Suprapubic skin (tissue), 4 donors: ENCODE data around the gene SCN1A. TPM values are rescaled to one million over a fixed set of nuclear protein-coding genes. Genes with fewer than 3 reads are reported as not detected.

Experiments
- DNase-seq, 2 donors: peaks; one replicate each; pipeline ENCODE4 v3.0.0-alpha.2; 2019; ENCODE audit warnings: low spot score in 2 of 2
- H3K27ac ChIP-seq: fragments of 200-600 bp; sonication (generic); one replicate; pipeline ENCODE4 v1.5.1; 2019
- H3K27me3 ChIP-seq: fragments of 200-600 bp; sonication (generic); one replicate; pipeline ENCODE4 v1.5.1; 2019
- H3K36me3 ChIP-seq: fragments of 200-600 bp; sonication (generic); one replicate; pipeline ENCODE4 v1.5.1; 2019
- H3K4me1 ChIP-seq: fragments of 200-600 bp; sonication (generic); one replicate; pipeline ENCODE4 v1.5.1; 2019
- H3K4me3 ChIP-seq: fragments of 200-600 bp; sonication (generic); one replicate; pipeline ENCODE4 v1.5.1; 2019; ENCODE audit warnings: mild to moderate bottlenecking
- H3K9me3 ChIP-seq: fragments of 200-600 bp; sonication (generic); one replicate; pipeline ENCODE4 v1.5.1; 2019
- EP300 ChIP-seq: sonication (generic); formaldehyde crosslinking; IDR thresholded peaks from one replicate; pipeline ENCODE4 v1.6.1; 2017; ENCODE audit warnings: antibody characterized with exemption
- POLR2A ChIP-seq, 2 donors: fragments of 450-650 bp; IDR thresholded peaks; one replicate each; pipeline ENCODE4 v1.6.1; 2017; ENCODE audit warnings: antibody characterized with exemption in 2 of 2, mild to moderate bottlenecking in 2 of 2, moderate library complexity in 2 of 2
- POLR2AphosphoS5 ChIP-seq, 3 donors: sonication (generic); formaldehyde crosslinking; IDR thresholded peaks; one replicate each; pipeline ENCODE4 v1.6.1; 2017; ENCODE audit warnings: antibody characterized with exemption in 3 of 3
- WGBS: methylation state at CpG from one replicate; pipeline ENCODE4 v1.1.5; 2018; 5-methylcytosine and 5-hydroxymethylcytosine counted together
- total RNA-seq, 4 donors: library from RNA; depleted of rRNA; stranded (reverse); fragments of >200 nt; gene quantifications; one replicate each; pipeline ENCODE4 v1.1.0, GENCODE V29; 2016
- TF ChIP-seq, protein P1 (sequence below), 2 donors: fragments of 200-600 bp in 1 of 2; fragments of 450-650 bp in 1 of 2; sonication (generic) in 1 of 2; IDR thresholded peaks; one replicate each; pipeline ENCODE4 v1.5.1; 2016 to 2019; ENCODE audit warnings: antibody characterized with exemption in 2 of 2, mild to moderate bottlenecking in 1 of 2, moderate library complexity in 1 of 2

The SCN1A gene
- total RNA-seq, 4 donors from 2014 or later: not detected

DNA sequence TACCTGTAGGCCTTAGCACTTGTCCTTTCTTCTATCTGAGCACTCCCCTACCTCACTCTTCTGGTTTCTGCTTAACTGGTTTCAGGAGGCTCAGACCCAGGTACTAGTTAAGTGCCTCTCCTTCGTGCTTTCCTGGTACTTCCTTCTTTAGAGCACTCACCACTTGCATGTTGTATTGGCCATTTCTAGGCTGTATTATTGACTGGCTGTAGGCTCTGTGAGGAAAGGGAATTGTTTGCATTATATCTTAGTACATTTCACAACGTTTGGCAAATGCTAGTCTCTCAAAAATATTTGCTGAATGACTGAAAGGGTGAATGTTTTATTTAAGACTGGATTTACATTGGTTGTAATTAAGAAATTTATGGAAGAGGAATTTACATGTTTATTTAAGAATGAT lies 36.0 kb upstream of the SCN1A start:
- no peak overlapping the region for H3K27ac ChIP-seq
- no peaks in the 10 kb centered on the region for H3K9me3 ChIP-seq
- no peaks in the 10 kb centered on the region for H3K36me3 ChIP-seq
- no peaks in the 10 kb centered on the region for H3K27me3 ChIP-seq
- TF ChIP-seq, protein P1, sequence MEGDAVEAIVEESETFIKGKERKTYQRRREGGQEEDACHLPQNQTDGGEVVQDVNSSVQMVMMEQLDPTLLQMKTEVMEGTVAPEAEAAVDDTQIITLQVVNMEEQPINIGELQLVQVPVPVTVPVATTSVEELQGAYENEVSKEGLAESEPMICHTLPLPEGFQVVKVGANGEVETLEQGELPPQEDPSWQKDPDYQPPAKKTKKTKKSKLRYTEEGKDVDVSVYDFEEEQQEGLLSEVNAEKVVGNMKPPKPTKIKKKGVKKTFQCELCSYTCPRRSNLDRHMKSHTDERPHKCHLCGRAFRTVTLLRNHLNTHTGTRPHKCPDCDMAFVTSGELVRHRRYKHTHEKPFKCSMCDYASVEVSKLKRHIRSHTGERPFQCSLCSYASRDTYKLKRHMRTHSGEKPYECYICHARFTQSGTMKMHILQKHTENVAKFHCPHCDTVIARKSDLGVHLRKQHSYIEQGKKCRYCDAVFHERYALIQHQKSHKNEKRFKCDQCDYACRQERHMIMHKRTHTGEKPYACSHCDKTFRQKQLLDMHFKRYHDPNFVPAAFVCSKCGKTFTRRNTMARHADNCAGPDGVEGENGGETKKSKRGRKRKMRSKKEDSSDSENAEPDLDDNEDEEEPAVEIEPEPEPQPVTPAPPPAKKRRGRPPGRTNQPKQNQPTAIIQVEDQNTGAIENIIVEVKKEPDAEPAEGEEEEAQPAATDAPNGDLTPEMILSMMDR (IDR thresholded peaks at IDR 0.05): no peak
- TF ChIP-seq POLR2AphosphoS5 (IDR thresholded peaks at IDR 0.05) (no peak), POLR2A (IDR thresholded peaks at IDR 0.05) (no peak), EP300 (no peak)
- WGBS: 63% methylated on average over 2 of the region's 2 CpGs
- H3K4me1 ChIP-seq: no peaks in the 10 kb centered on the region
- no peak for DNase-seq
- no peak overlapping the region for H3K4me3 ChIP-seq

DNA sequence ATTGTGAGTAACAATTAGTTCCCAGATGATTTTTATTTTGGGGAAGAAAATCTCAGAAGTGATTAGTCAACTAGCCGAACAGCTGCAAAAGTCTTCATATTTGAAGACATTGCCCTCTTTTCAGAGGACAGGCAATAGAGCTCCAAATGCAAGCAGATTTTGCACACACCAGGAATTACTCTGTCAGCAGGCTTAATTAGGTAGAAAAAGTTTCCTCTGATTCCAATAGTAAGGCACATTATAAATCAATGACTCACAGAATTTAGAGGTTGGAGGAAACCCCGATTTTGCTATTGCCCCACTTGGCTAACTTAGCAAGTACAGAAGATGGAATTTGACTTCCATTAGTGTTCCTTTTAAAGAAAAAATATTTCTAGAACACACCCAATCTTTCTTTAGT lies 30.7 kb upstream of the SCN1A start:
- Histone ChIP-seq H3K9me3 (no peaks in the 10 kb centered on the region), H3K4me1 (no peaks in the 10 kb centered on the region), H3K27ac (no peak overlapping the region), H3K27me3 (no peaks in the 10 kb centered on the region), H3K4me3 (no peak overlapping the region), H3K36me3 (no peaks in the 10 kb centered on the region)
- DNase-seq: no peak
- 58% methylated on average over 2 of the region's 2 CpGs for WGBS
- no peak for TF ChIP-seq POLR2A (IDR thresholded peaks at IDR 0.05)
- no peak for TF ChIP-seq POLR2AphosphoS5 (IDR thresholded peaks at IDR 0.05)
- no peak for TF ChIP-seq EP300
- TF ChIP-seq, protein P1 (IDR thresholded peaks at IDR 0.05): no peak

DNA sequence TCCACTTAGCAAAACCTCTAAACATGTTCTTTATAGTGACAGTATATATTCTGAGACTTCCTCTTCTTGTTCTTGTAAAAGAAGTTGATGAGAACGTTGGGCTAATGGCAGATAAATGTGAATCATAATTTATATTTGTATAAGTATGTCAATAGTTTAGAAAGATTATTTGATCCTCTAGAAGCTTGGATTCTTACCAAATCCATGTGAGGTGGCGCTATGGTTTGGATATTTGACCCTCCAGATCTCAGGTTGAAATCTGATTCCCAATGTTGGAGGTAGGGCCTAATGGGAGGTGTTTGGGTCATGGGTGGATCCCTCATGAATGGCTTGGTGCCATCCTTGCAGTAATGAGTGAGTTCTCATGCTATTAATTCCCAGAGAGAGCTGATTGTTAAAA lies 29.8 kb upstream of the SCN1A start:
- H3K36me3 ChIP-seq: no peaks in the 10 kb centered on the region
- no peak for DNase-seq
- WGBS: 55% methylated on average over 2 of the region's 2 CpGs

DNA sequence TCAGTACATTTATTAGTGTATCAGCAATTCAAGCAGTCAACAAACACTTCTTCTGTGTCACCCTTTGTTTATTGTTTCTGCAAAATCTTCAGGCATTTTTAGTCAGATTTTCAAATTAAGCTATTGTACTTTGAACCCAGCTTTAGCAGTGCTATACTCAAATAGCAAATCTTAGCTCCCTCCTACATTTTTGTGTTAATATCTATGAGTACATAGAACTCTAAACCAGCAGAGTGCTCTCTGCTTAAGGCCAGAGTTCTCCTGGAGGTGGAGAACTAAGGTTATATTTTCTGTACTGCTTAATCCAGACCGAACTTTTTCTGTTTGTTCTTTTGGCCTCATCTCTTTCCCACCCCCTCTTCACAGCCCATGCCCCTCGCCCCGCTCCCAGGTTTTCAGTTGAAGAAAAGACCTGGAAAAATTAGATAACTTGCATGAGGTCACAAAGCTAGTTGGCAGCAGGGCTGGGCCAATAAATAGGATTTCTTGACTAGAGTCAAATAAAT lies 29.2 kb upstream of the SCN1A start:
- H3K4me1 ChIP-seq: no peaks in the 10 kb centered on the region
- no peaks in the 10 kb centered on the region for H3K9me3 ChIP-seq
- no peak for DNase-seq
- H3K27me3 ChIP-seq: no peaks in the 10 kb centered on the region
- H3K27ac ChIP-seq: no peak overlapping the region
- no peak overlapping the region for H3K4me3 ChIP-seq
- 89% methylated on average over 3 of the region's 3 CpGs for WGBS
- TF ChIP-seq POLR2A (IDR thresholded peaks at IDR 0.05) (no peak), POLR2AphosphoS5 (IDR thresholded peaks at IDR 0.05) (no peak), EP300 (no peak)
- TF ChIP-seq, protein P1 (IDR thresholded peaks at IDR 0.05): no peak
- H3K36me3 ChIP-seq: no peaks in the 10 kb centered on the region

More for the DNA sequence above, 29.8 kb upstream of the SCN1A start:
- TF ChIP-seq, protein P1 (IDR thresholded peaks at IDR 0.05): no peak
- TF ChIP-seq EP300: no peak
- TF ChIP-seq POLR2A (IDR thresholded peaks at IDR 0.05): no peak
- no peak for TF ChIP-seq POLR2AphosphoS5 (IDR thresholded peaks at IDR 0.05)
- Histone ChIP-seq H3K4me3 (no peak overlapping the region), H3K9me3 (no peaks in the 10 kb centered on the region), H3K27ac (no peak overlapping the region), H3K27me3 (no peaks in the 10 kb centered on the region), H3K4me1 (no peaks in the 10 kb centered on the region)

DNA sequence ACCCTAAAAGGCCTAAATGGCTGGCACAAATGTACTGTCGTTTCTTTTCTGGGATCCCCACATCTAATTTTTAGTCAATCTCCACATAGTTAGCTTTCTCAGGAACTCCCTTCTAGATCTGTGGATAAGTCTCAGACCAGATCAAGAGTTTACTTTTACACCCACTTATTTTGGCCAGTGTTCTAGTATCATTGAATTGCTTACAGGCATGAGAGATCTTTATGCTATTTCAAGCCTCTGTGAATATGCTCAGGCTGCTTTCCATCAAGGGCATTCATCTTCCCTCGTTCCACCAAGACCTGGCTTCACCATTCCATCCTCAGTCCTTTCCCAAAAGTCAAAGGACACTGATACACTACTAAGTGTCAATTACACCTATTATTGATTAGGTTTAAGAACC lies 27.8 kb upstream of the SCN1A start:
- H3K4me1 ChIP-seq: no peaks in the 10 kb centered on the region
- H3K4me3 ChIP-seq: no peak overlapping the region
- H3K27me3 ChIP-seq: no peaks in the 10 kb centered on the region
- no peaks in the 10 kb centered on the region for H3K9me3 ChIP-seq
- H3K27ac ChIP-seq: no peak overlapping the region
- no peak for TF ChIP-seq POLR2AphosphoS5 (IDR thresholded peaks at IDR 0.05)
- TF ChIP-seq POLR2A (IDR thresholded peaks at IDR 0.05): no peak
- TF ChIP-seq, protein P1 (IDR thresholded peaks at IDR 0.05): no peak
- TF ChIP-seq EP300: no peak
- no peaks in the 10 kb centered on the region for H3K36me3 ChIP-seq
- DNase-seq: no peak
- WGBS: 66% methylated on average over 2 of the region's 2 CpGs
